Muscle layer of duodenum (tissue), 2 donors: ENCODE results near the gene RAP1B.
A peak's percentile ranks its signal among the peaks of the same experiment; 100 is the strongest.

ENCODE experiments used
- H3K27ac ChIP-seq: one replicate; pipeline ENCODE4 v1.7.0; 2013; ENCODE audit warnings: mild to moderate bottlenecking, low read length
- H3K27me3 ChIP-seq: one replicate; pipeline ENCODE4 v1.7.0; 2013; ENCODE audit warnings: low read depth, mild to moderate bottlenecking, control low read depth, low read length
- H3K36me3 ChIP-seq, 2 donors: one replicate each; pipeline ENCODE4 v1.7.0; 2013; ENCODE audit warnings: low read length in 2 of 2, control low read depth in 1 of 2, mild to moderate bottlenecking in 1 of 2; ENCODE audit not compliant: insufficient read depth in 2 of 2, control insufficient read depth in 1 of 2
- H3K4me1 ChIP-seq, 2 donors: one replicate each; pipeline ENCODE4 v1.7.0; 2013; ENCODE audit warnings: low read length in 2 of 2, mild to moderate bottlenecking in 2 of 2, control low read depth in 1 of 2, moderate library complexity in 1 of 2; ENCODE audit not compliant: insufficient read depth in 2 of 2, control insufficient read depth in 1 of 2
- H3K4me3 ChIP-seq, 2 donors: one replicate each; pipeline ENCODE4 v1.7.0; 2013; ENCODE audit warnings: low read length in 2 of 2, low read depth in 1 of 2, mild to moderate bottlenecking in 1 of 2
- H3K9me3 ChIP-seq, 2 donors: one replicate each; pipeline ENCODE4 v1.7.0; 2013; ENCODE audit warnings: low read length in 2 of 2, control low read depth in 1 of 2, mild to moderate bottlenecking in 1 of 2; ENCODE audit not compliant: control insufficient read depth in 1 of 2
- donor health status: healthy.

RAP1B gene

DNA sequence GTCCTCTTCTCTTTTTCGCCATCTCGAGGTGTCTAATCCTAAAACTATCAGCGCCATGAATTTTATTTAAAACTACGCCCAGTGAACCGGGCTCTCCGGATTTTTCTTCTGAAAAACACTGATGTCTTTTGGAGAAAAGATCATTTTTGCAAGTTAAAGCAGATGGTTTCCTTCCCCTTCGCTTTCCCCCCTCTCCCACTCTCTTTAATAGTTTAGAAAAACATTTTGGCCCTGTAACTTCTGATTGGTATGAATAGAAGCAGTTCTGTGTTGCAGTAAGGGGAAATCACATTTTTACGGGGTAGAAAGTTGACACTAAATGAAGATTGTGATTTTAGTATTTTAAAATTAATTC, 1.1 kb downstream of the RAP1B start:
- Histone ChIP-seq H3K27ac (peak overlapping the region; percentile 99), H3K4me3 (peak overlapping the region; percentile 83 to 95), H3K9me3 (no peaks in the 10 kb centered on the region), H3K36me3 (peaks cover 0 to 12% of the 10 kb centered on the region in 2 donors), H3K4me1 (peaks cover 8 to 37% of the 10 kb centered on the region in 2 donors), H3K27me3 (no peaks in the 10 kb centered on the region)

DNA sequence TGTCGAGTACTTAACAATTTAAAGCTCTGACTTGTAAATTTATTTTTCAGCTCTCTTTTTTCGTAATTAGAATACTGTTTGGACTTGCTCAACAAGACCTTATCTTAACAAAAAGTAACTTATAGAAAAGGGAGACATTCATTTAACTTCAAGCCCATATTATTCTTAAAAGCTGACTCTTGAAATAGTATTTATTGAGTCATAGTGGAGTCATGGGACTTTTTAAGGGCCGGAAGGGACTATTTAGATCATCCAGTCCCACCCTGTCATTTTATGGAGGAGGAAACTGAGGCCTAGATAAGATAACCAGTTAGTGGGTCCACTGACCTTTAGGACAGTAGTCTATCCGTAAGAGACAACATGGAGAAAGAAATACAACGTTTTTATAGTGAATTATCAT, 1.5 kb downstream of the RAP1B start:
- peak overlapping the region; percentile 83 to 95 for H3K4me3 ChIP-seq
- peaks cover 8 to 42% of the 10 kb centered on the region in 2 donors for H3K4me1 ChIP-seq
- no peaks in the 10 kb centered on the region for H3K9me3 ChIP-seq
- H3K27ac ChIP-seq = peak overlapping the region; percentile 99
- H3K27me3 ChIP-seq = no peaks in the 10 kb centered on the region
- peaks cover 0 to 12% of the 10 kb centered on the region in 2 donors for H3K36me3 ChIP-seq

DNA sequence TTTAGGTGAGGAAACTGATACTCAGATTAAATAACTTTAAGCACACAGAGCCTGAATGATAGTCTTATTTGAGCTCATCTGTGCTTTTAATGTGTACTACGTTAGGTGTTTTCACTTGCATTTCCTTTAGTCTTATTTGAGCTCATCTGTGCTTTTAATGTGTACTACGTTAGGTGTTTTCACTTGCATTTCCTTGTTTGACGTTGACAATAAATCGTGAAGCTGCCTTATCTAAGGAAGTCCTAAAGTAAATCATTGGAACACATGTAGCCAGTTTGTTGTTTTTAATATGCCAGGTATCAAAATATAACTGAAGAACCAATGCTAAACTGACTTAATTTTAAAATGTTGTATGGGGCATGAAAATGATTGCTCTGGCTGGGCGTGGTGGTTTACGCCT, 2.0 kb downstream of the RAP1B start:
- Histone ChIP-seq H3K27me3 (no peaks in the 10 kb centered on the region), H3K36me3 (peaks cover 0 to 12% of the 10 kb centered on the region in 2 donors), H3K27ac (peak overlapping the region; percentile 99), H3K4me3 (peak overlapping the region; percentile 83 to 95), H3K9me3 (no peaks in the 10 kb centered on the region), H3K4me1 (peaks cover 8 to 46% of the 10 kb centered on the region in 2 donors)

DNA sequence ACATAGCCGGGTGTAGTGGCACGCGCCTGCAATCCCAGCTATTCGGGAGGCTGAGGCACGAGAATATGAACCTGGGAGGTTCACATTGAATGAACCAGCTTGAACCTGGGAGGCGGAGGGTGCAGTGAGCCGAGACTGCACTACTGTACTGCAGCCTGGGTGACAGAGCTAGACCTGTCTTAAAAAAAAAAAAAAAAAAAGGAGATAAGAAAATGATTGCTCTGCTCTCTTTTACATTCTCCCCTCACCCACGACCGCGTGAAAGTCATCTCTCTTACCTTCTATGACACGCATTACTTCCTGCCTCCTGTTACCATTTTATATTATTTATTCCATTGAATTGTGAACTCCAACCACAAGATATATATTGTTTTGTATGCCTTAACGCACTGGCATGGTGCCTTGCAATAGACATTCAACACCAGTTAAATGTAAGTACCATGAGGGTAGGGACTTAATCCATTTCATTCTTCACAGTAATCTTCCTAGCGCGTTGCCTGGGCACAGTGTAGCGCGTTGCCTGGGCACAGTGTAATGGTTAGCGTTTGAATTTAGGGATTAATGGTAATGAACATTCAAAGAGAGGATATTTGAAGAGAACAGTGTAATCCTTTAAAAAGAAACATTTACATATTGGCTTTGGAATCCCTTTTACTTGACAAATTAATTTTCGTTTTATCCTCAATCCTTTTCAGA, 2.7 kb downstream of the RAP1B start:
- H3K9me3 ChIP-seq = no peaks in the 10 kb centered on the region
- peaks cover 8 to 52% of the 10 kb centered on the region in 2 donors for H3K4me1 ChIP-seq
- peak overlapping the region; percentile 21 for H3K27ac ChIP-seq
- H3K27me3 ChIP-seq = no peaks in the 10 kb centered on the region
- H3K36me3 ChIP-seq = peaks cover 0 to 12% of the 10 kb centered on the region in 2 donors
- peak overlapping the region; percentile 83 to 95 for H3K4me3 ChIP-seq

- Histone ChIP-seq H3K4me1 (peaks cover 8 to 61% of the 10 kb centered on the region in 2 donors), H3K9me3 (no peaks in the 10 kb centered on the region), H3K4me3 (peak overlapping the region; percentile 30 to 95), H3K27me3 (no peaks in the 10 kb centered on the region), H3K27ac (peak overlapping the region; percentile 21), H3K36me3 (peaks cover 0 to 12% of the 10 kb centered on the region in 2 donors)
Observed at GRCh38 chr12:68614105-68614679, 3.5 kb downstream of the RAP1B start.

DNA sequence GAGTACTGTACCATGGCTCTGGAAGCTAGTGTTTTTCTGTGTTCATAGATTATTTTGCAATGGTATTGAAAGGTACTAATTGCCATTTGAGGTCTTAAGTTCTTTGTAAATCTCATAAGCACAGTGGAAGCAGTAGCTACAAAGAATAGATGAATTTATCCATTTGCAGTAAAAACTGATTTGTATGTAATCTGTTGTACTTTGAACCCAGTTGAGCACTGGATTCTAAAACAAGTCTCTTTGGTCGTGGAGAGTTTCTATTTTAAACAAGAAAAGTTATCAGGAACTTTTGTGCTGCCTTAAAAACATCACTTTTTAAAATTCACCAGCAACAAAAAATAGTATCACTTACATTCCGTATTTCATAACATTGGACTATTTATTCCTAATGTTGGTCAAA, 4.1 kb downstream of the RAP1B start:
- no peaks in the 10 kb centered on the region for H3K27me3 ChIP-seq
- peaks cover 0 to 12% of the 10 kb centered on the region in 2 donors for H3K36me3 ChIP-seq
- peaks cover 8 to 66% of the 10 kb centered on the region in 2 donors for H3K4me1 ChIP-seq
- H3K4me3 ChIP-seq = peak overlapping the region in 1 of 2 donors; percentile 30
- H3K27ac ChIP-seq = peak overlapping the region; percentile 21
- no peaks in the 10 kb centered on the region for H3K9me3 ChIP-seq

DNA sequence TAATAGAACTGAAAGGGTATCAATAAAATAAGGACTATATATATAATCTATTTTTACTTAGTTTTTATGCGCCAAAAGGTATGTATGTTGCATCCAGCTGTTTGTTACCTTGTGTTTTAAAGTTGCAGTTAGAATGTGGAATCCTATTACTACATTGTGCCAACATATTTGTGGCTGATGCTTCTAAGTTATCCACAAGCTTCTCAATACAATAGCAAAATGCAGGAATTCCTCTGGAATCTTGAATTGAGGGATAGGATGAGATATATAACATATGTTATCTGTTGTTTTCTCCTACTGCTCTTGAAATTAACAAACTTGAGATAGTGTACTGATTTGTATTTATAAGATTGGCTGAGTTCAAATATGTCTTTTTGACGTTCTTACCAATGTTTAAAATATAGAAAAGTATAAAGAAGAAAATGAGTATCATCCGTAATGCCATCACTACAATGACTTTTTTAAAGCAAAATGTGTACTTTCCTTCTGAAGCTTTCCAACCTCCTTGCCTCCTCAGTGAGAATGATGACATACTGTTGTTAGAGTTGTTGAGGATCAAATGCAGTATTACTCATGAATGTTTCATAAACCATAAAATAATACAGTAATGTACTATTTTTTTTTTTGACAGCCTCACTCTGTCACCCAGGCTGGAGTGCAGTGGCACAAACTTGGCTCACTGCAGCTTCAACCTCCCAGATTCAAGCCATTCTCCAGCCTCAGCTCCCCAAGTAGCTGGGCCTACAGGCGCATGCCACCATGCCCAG, 6.6 kb downstream of the RAP1B start:
- H3K36me3 ChIP-seq = peaks cover 0 to under 1% of the 10 kb centered on the region in 2 donors
- no peak overlapping the region for H3K27ac ChIP-seq
- no peaks in the 10 kb centered on the region for H3K27me3 ChIP-seq
- H3K4me3 ChIP-seq = no peak overlapping the region
- H3K9me3 ChIP-seq = no peaks in the 10 kb centered on the region
- H3K4me1 ChIP-seq = peaks cover 20 to 89% of the 10 kb centered on the region in 2 donors

DNA sequence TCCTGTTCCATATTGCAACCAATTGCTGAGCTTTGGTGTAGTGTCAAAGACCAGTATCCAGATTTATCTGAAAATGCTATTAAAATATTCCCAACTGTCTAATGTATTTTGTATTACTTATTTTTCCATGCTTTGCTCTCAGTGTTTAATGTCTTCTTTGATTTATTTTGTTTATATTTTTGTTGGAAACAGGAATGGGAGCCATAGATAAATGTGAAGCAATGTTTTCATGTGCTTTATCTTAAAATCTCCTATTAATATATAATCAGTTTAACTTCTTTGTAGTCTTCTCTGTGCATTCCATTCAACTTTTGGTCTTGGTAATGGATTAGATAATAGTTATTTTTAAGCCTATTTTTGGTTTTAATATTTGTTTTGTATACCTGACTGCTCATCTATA, 8.8 kb downstream of the RAP1B start:
- Histone ChIP-seq H3K36me3 (no peaks in the 10 kb centered on the region), H3K4me1 (peaks cover 11 to 75% of the 10 kb centered on the region in 2 donors), H3K27me3 (no peaks in the 10 kb centered on the region), H3K4me3 (no peak overlapping the region), H3K9me3 (no peaks in the 10 kb centered on the region), H3K27ac (no peak overlapping the region)

- no peaks in the 10 kb centered on the region for H3K27me3 ChIP-seq
- H3K36me3 ChIP-seq = no peaks in the 10 kb centered on the region
- no peak overlapping the region for H3K27ac ChIP-seq
- no peaks in the 10 kb centered on the region for H3K9me3 ChIP-seq
- H3K4me1 ChIP-seq = peaks cover 11 to 70% of the 10 kb centered on the region in 2 donors
- H3K4me3 ChIP-seq = no peak overlapping the region
Observed at GRCh38 chr12:68620519-68621471, 10.1 kb downstream of the RAP1B start.

GRCh38 chr12:68621472-68622081, 10.9 kb downstream of the RAP1B start:
- Histone ChIP-seq H3K9me3 (no peaks in the 10 kb centered on the region), H3K4me1 (peaks cover 11 to 69% of the 10 kb centered on the region in 2 donors)

More at GRCh38 chr12:68621472-68622081, 10.9 kb downstream of the RAP1B start:
- no peak overlapping the region for H3K4me3 ChIP-seq
- H3K36me3 ChIP-seq = no peaks in the 10 kb centered on the region
- H3K27ac ChIP-seq = no peak overlapping the region
- H3K27me3 ChIP-seq = no peaks in the 10 kb centered on the region
